MCF 10A (cell line): ENCODE measurements around the gene IFT172. TPM values are rescaled to one million over a fixed set of nuclear protein-coding genes. Genes with fewer than 3 reads are reported as not detected.
"Not testable (repeated sequence)": the region's sequence is repeated elsewhere in the genome, so short reads cannot be mapped to it uniquely, and the experiment has no call there.

Experiments used
- BruUV-seq: library from RNA; stranded (reverse); fragments of 400-500 nt; replicated peaks from 2 replicates; lab custom pipeline; 2021; lab: Mats Ljungman, UMichigan
- CTCF ChIA-PET: fragments of 300-600 bp; sonication (Branson Sonifier 250); formaldehyde crosslinking; extraction: SDS; loops from one replicate; lab custom pipeline; 2021; ENCODE audit warnings: antibody characterized with exemption, inconsistent platforms; lab: Yijun Ruan, JAX
- POLR2A ChIA-PET: fragments of 300-600, 350-650 bp; sonication (Branson Sonifier 250); formaldehyde crosslinking; extraction: SDS; loops from one replicate; lab custom pipeline; 2020; ENCODE audit warnings: antibody characterized with exemption, inconsistent platforms; lab: Yijun Ruan, JAX
- DNase-seq: peaks from one replicate; pipeline ENCODE4 v3.0.0-alpha.2; 2018; ENCODE audit not compliant: unreplicated experiment
- H3K27ac Mint-ChIP-seq: one replicate; pipeline ENCODE4 v1.8.0; 2022; ENCODE audit warnings: mild to moderate bottlenecking, low read depth, mixed read lengths; ENCODE audit not compliant: unreplicated experiment
- H3K27me3 Mint-ChIP-seq: one replicate; pipeline ENCODE4 v1.8.0; 2022; ENCODE audit warnings: mixed read lengths; ENCODE audit not compliant: insufficient read depth, unreplicated experiment
- H3K36me3 Mint-ChIP-seq: one replicate; pipeline ENCODE4 v1.8.0; 2022; ENCODE audit warnings: mild to moderate bottlenecking, moderate library complexity, mixed read lengths; ENCODE audit not compliant: insufficient read depth, unreplicated experiment
- H3K4me1 Mint-ChIP-seq: one replicate; pipeline ENCODE4 v1.8.0; 2022; ENCODE audit warnings: mixed read lengths; ENCODE audit not compliant: insufficient read depth, unreplicated experiment
- H3K4me3 Mint-ChIP-seq: one replicate; pipeline ENCODE4 v1.8.0; 2022; ENCODE audit warnings: mild to moderate bottlenecking, moderate library complexity, mixed read lengths; ENCODE audit not compliant: unreplicated experiment
- H3K9me3 Mint-ChIP-seq: one replicate; pipeline ENCODE4 v1.8.0; 2022; ENCODE audit warnings: mixed read lengths; ENCODE audit not compliant: unreplicated experiment
- CTCF ChIP-seq: fragments of 200-600 bp; IDR thresholded peaks from one replicate; pipeline ENCODE4 v1.8.0; 2022; ENCODE audit warnings: antibody characterized with exemption, mild to moderate bottlenecking; ENCODE audit not compliant: unreplicated experiment
- intact Hi-C: fragments of 100-400 bp; cut with micrococcal nuclease; formaldehyde crosslinking; loops from 2 replicates; pipeline ENCODE4 v1.14.1; 2022
- total RNA-seq: library from RNA; stranded (reverse); gene quantifications from 2 replicates; pipeline ENCODE4 v1.2.3, GENCODE V29; 2022

Gene IFT172
- total RNA-seq, 1 experiment from 2014 or later: 22.3 TPM

GRCh38 chr2:27428213-27428977 lies 61.1 kb downstream of the IFT172 start, which contains the start of gene NRBP1:
Gene NRBP1 (plus strand): TSS chr2:27428631. CDS start chr2:27433274, 4,643 bp downstream.
- intact Hi-C loops: loop anchor here (1.0 to 5.0 kb wide), 3 partner anchors 19 to 199 kb away; partner anchors contain the start of genes CCDC121, GPN1, PPM1G and ZNF512

GRCh38 chr2:27427863-27428212 lies 61.7 kb downstream of the IFT172 start:
- H3K27ac Mint-ChIP-seq: peak overlapping the region; percentile 94
- H3K36me3 Mint-ChIP-seq: peaks cover 36% of the 10 kb centered on the region
- ChIA-PET CTCF (interaction anchor here (0.6 to 2.0 kb wide), 4 partner anchors 14 to 255 kb away, joined by 3 to 8 read pairs (median 3); no protein-coding TSS in a partner anchor), POLR2A (interaction anchor here (0.7 to 7.3 kb wide), 16 partner anchors 8 to 200 kb away, joined by 3 to 205 read pairs (median 9); partner anchors contain the start of genes CCDC121, GPN1, GTF3C2 and PPM1G)
- intact Hi-C loops: loop anchor here (1.0 to 5.0 kb wide), 3 partner anchors 19 to 199 kb away; partner anchors contain the start of genes CCDC121, GPN1, PPM1G and ZNF512
- peak overlapping the region; percentile 94 for H3K4me3 Mint-ChIP-seq
- H3K9me3 Mint-ChIP-seq: no peaks in the 10 kb centered on the region
- DNase-seq: no peak
- no peaks in the 10 kb centered on the region for H3K27me3 Mint-ChIP-seq
- peaks cover 11% of the 10 kb centered on the region for H3K4me1 Mint-ChIP-seq
- TF ChIP-seq CTCF: no peak
- BruUV-seq: no TSS peak

More at GRCh38 chr2:27428213-27428977, 61.1 kb downstream of the IFT172 start, which contains the start of gene NRBP1:
- Mint-ChIP-seq H3K4me1 (peaks cover 15% of the 10 kb centered on the region), H3K4me3 (peak within 1 kb of the TSS; percentile 94), H3K36me3 (peaks cover 42% of the 10 kb centered on the region), H3K27me3 (no peaks in the 10 kb centered on the region), H3K27ac (peak within 1 kb of the TSS; percentile 94), H3K9me3 (no peaks in the 10 kb centered on the region)
- ChIA-PET CTCF (interaction anchor here (1.1 to 2.7 kb wide), 4 partner anchors 15 to 254 kb away, joined by 3 to 18 read pairs (median 6); partner anchors contain the start of gene PPM1G), POLR2A (interaction anchor here (0.6 to 7.3 kb wide), 23 partner anchors 8 to 543 kb away, joined by 3 to 205 read pairs (median 4); partner anchors contain the start of genes CCDC121, GPN1, GTF3C2 and PPM1G)
- no peak for TF ChIP-seq CTCF
- no TSS peak for BruUV-seq
- DNase-seq: peak; percentile 87

- peaks cover 21% of the 10 kb centered on the region for H3K36me3 Mint-ChIP-seq
- H3K4me1 Mint-ChIP-seq, H3K4me3 Mint-ChIP-seq, H3K9me3 Mint-ChIP-seq, DNase-seq, H3K27me3 Mint-ChIP-seq, H3K27ac Mint-ChIP-seq, BruUV-seq: not testable (repeated sequence)
- CTCF ChIA-PET: interaction anchor here (0.6 kb wide), 1 partner anchor 21 kb away, joined by 3 read pairs; no protein-coding TSS in a partner anchor
- intact Hi-C loops: loop anchor here (5.0 kb wide), 1 partner anchor 202 kb away; the partner anchor contains the start of genes CCDC121 and GPN1
- POLR2A ChIA-PET: interaction anchor here (2.5 kb wide), 1 partner anchor 16 kb away, joined by 22 read pairs; the partner anchor contains the start of gene PPM1G
Measured at GRCh38 chr2:27425039-27425438, 64.5 kb downstream of the IFT172 start.

GRCh38 chr2:27422958-27423357 lies 66.6 kb downstream of the IFT172 start:
- no TSS peak for BruUV-seq
- DNase-seq: no peak
- intact Hi-C loops: no loop called here
- ChIA-PET POLR2A (interaction anchor here (2.5 kb wide), 1 partner anchor 14 kb away, joined by 22 read pairs; the partner anchor contains the start of gene PPM1G), CTCF (interaction anchor here (0.7 kb wide), 1 partner anchor 261 kb away, joined by 4 read pairs; no protein-coding TSS in a partner anchor)
- Mint-ChIP-seq H3K27me3 (no peaks in the 10 kb centered on the region), H3K4me3 (no peak overlapping the region), H3K27ac (no peak overlapping the region), H3K4me1 (no peaks in the 10 kb centered on the region), H3K9me3 (no peaks in the 10 kb centered on the region), H3K36me3 (peaks cover 4% of the 10 kb centered on the region)
- TF ChIP-seq CTCF: no peak
